ENCODE measurements around the gene SCEL. TPM values are rescaled to one million over a fixed set of nuclear protein-coding genes. Genes with fewer than 3 reads are reported as not detected.

The SCEL gene
- total and polyA plus RNA-seq, 12 donors: 0.07 to 0.11 TPM; not detected in 10

GRCh38 chr13:77555246-77555645, 19.7 kb downstream of the SCEL start:
- Histone ChIP-seq H3K27ac (no peak overlapping the region), H3K36me3 (no peaks in the 10 kb centered on the region), H3K27me3 (no peaks in the 10 kb centered on the region), H3K4me1 (peaks cover 0 to 3% (median 0%) of the 10 kb centered on the region in 9 donors), H3K4me3 (no peak overlapping the region), H3K9me3 (no peaks in the 10 kb centered on the region)
- DNase-seq (no peak), ATAC-seq (no peak)
- intact Hi-C loops (cut with DNase I): no loop called here
- TF ChIP-seq CTCF (IDR thresholded peaks at IDR 0.05): no peak
- WGBS, 2 donors: 53 to 64% methylated on average over 4 of the region's 4 CpGs

GRCh38 chr13:77558016-77558415, 22.5 kb downstream of the SCEL start:
- Histone ChIP-seq H3K9me3 (no peaks in the 10 kb centered on the region), H3K36me3 (no peaks in the 10 kb centered on the region), H3K27me3 (no peaks in the 10 kb centered on the region), H3K27ac (no peak overlapping the region), H3K4me1 (peaks cover 0 to 3% (median 0%) of the 10 kb centered on the region in 9 donors), H3K4me3 (no peak overlapping the region)
- TF ChIP-seq CTCF (IDR thresholded peaks at IDR 0.05): no peak
- no peak for DNase-seq
- intact Hi-C loops (cut with DNase I): no loop called here
- ATAC-seq: no peak
- 92 to 93% methylated on average over 3 of the region's 3 CpGs for WGBS, 2 donors

- 28 to 41% methylated on average over 1 of the region's 1 CpG for WGBS, 2 donors
- TF ChIP-seq CTCF (IDR thresholded peaks at IDR 0.05): no peak
- intact Hi-C loops (cut with DNase I): loop anchor here in 2 of 10 donors (10.0 kb wide), 1 partner anchor 68 kb away; no protein-coding TSS in a partner anchor
Measured at GRCh38 chr13:77563111-77563510, 27.6 kb downstream of the SCEL start.

GRCh38 chr13:77565635-77566034, 30.1 kb downstream of the SCEL start:
- intact Hi-C loops (cut with DNase I): loop anchor here in 5 of 10 donors (5.0 to 10.0 kb wide), 2 partner anchors 71 to 73 kb away; no protein-coding TSS in a partner anchor
- H3K4me1 ChIP-seq: no peaks in the 10 kb centered on the region
- H3K36me3 ChIP-seq: no peaks in the 10 kb centered on the region
- ATAC-seq (peak in 1 of 8 donors; percentile 55), DNase-seq (no peak)
- no peaks in the 10 kb centered on the region for H3K9me3 ChIP-seq
- TF ChIP-seq CTCF (IDR thresholded peaks at IDR 0.05): peak in 7 of 9 donors; percentile 22 to 61 (median 53)
- H3K4me3 ChIP-seq: no peak overlapping the region
- peaks cover 0 to 20% (median 0%) of the 10 kb centered on the region in 7 donors for H3K27me3 ChIP-seq
- H3K27ac ChIP-seq: no peak overlapping the region
- 3 to 4% methylated on average over 2 of the region's 2 CpGs for whole genome bisulfite sequencing, 2 donors

More at GRCh38 chr13:77563111-77563510, 27.6 kb downstream of the SCEL start:
- peaks cover 0 to 20% (median 0%) of the 10 kb centered on the region in 7 donors for H3K27me3 ChIP-seq
- H3K4me1 ChIP-seq: peaks cover 0 to 3% (median 0%) of the 10 kb centered on the region in 9 donors
- H3K4me3 ChIP-seq: no peak overlapping the region
- ATAC-seq (no peak), DNase-seq (no peak)
- no peak overlapping the region for H3K27ac ChIP-seq
- H3K36me3 ChIP-seq: no peaks in the 10 kb centered on the region
- H3K9me3 ChIP-seq: no peaks in the 10 kb centered on the region

Data from heart right ventricle (tissue), 16 donors.